NCI-H774 (cell line): Measurements from ENCODE around the gene CTLA4.

ENCODE experiments used
- DNase-seq: peaks from one replicate; lab custom pipeline; 2025; lab: John Stamatoyannopoulos, UW

Gene CTLA4

DNA sequence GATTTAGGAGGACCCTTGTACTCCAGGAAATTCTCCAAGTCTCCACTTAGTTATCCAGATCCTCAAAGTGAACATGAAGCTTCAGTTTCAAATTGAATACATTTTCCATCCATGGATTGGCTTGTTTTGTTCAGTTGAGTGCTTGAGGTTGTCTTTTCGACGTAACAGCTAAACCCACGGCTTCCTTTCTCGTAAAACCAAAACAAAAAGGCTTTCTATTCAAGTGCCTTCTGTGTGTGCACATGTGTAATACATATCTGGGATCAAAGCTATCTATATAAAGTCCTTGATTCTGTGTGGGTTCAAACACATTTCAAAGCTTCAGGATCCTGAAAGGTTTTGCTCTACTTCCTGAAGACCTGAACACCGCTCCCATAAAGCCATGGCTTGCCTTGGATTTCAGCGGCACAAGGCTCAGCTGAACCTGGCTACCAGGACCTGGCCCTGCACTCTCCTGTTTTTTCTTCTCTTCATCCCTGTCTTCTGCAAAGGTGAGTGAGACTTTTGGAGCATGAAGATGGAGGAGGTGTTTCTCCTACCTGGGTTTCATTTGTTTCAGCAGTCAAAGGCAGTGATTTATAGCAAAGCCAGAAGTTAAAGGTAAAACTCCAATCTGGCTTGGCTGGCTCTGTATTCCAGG lies at the start of gene CTLA4:
CTLA4 (plus strand) TSS at position 211 of the 640 bp plus-strand sequence; CDS start at position 383, 172 bp downstream.
- no peak for DNase-seq

DNA sequence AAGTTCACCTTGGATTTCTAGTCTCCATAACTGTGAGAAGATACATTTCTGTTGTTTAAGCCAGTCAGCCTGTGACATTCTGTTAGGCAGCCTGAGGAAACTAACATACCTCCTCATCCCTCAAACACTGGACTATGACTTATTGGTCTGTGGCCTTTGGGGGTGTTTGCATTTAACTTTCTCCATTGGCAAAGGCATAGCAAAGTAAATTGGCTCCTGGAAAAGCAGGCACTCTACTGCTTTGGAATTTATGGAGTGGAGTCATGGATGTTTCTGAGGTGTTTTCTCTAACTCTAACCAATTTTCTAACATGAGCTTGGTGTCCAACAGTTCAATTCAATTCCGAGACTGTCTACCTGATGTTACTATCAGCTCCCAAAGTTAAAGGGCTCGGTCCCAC lies 48.9 kb upstream of the CTLA4 start:
- no peak for DNase-seq

DNA sequence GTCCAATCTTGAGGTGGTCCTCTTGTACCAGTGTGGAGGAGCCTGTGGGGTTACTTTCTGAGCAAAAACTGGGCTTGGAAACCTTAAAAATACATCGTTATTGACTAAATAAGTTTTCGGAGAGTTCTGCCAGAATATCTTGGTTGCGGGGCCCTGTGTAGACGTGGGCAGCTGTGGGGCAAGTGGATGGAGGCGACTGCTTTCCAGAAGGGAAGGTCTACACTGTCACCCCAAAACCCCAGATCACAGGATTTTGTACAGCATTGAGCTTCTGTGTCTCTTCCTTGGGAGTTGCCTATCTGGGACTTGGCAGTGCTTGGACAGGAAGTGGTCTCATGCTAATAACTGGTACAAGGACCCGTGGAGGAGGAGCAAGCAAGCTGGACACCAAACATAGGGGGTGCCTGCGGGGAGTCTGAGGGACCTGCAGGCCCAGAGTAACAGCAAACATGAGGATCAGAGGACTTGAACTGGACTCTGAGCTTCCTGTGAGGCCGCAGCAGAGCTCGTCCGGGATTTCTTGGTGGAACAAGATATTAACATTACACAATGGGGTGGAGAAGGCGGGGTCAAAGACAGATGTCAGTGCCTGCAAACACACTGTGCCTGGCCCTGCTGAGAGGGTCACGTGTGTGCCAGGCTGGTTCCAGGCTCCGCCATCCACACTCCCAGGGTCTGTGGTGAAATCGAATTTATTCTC lies 48.0 kb upstream of the CTLA4 start:
- no peak for DNase-seq

DNA sequence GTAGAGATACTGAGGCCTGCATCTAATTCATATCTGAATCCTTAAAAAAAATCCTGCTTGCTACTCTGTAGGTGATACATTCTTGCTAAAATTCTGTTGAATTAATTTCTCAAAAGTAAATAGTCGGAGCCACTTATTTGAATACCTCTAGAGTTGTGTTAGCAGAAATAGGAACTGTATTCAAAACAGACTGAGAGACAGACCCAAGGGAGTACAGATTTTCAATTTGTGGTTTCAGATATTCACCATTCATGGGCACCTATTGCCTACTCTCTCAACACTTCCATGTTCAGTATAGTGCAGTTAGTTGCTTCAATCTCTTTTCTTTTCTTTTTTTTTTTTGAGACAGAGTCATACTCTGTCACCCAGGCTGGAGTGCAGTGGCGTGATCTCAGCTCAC lies 46.6 kb upstream of the CTLA4 start:
- DNase-seq = no peak

DNA sequence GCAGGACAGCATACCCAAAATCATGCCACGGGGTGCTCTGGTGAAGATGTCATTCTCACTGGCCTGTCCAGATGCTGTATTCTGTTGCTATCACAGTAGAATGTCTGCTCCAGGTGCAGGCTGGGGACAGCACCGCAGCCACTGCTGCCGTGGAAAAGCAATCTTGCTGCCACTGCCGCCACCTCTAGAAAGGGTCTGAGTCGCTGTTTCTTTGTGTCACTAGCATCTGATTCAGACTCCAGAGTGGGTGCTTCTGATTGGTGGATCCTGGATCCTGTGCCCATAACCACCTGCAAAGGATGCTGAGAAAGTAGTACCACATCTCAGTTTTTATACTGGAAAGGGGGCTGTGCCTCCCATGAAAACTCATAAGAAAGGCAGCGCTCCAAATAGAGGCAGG lies 45.3 kb upstream of the CTLA4 start:
- no peak for DNase-seq

DNA sequence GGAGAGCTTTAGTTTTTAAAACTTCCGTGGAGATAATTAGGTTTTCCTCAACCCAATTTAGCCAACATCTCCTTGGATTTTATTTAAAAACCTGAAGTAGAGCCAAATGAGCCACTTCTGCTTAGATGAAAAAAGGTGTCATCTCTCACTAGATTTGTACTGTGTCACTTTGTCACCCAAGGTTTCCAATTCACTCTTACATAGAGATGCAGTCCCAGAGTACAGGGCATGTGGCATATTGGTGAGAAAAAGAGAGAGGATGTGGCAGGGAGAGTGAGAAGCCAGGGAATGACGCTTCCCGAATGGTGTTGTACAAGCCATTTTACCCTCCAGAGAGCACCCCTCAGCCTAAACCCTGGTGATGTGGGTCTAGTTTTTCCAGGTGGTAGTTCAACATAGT lies 44.4 kb upstream of the CTLA4 start:
- no peak for DNase-seq

DNA sequence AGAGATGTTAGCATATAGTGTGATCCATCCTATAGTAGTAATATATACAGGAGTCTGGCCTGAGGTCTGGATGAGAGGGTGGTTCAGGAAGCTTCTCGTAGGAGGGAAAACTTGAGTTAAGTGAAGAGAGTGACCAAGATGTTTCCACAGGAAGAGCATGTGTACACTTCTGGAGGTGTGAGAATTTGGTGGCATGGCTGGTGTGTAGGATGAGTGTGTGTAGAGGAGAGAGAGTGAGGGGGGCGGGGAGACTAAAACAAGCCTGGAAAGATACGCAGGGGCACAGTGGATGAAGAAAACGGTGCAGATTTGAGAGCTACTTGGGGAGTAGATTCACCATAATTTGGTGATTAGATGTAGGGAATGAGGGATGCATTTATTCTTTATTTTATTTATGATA lies 43.5 kb upstream of the CTLA4 start:
- DNase-seq = no peak

DNA sequence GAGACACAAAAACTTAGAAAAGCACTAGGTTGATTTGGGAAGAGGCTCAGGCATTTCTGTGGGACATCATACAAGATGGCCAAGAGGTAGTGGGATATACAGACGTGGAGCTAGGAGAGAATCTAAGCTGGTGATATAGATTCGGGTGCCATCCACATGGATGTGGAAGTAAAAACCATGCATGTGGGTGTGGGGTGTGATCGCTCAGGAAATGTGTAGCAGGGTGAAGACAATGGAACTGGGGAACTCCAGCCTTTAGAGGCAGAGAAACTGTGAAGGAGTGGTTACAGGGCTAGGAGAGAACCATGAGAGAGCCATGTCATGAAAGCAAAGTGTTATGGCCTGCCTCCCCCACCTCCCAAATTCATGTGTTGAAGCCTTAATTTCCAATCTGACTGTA lies 43.0 kb upstream of the CTLA4 start:
- no peak for DNase-seq

DNA sequence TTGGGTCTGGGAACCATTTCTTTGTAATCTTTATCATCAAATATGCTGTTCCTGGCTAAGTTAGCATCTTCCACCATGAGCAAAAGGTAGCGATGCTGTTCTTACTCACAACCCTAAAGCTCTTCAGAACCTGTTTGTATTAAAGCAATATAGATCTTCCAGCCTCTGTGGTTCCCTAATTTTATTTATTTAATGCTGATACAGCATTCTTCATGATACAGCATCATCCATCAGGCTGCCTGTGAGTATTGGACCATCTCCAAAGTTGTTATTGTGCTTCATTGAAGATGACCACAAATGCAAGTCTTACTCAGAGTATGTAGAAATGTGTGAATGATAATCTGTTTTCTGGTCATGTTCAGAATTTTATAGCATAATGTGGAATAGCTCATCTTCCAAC lies 40.9 kb upstream of the CTLA4 start:
- no peak for DNase-seq

DNA sequence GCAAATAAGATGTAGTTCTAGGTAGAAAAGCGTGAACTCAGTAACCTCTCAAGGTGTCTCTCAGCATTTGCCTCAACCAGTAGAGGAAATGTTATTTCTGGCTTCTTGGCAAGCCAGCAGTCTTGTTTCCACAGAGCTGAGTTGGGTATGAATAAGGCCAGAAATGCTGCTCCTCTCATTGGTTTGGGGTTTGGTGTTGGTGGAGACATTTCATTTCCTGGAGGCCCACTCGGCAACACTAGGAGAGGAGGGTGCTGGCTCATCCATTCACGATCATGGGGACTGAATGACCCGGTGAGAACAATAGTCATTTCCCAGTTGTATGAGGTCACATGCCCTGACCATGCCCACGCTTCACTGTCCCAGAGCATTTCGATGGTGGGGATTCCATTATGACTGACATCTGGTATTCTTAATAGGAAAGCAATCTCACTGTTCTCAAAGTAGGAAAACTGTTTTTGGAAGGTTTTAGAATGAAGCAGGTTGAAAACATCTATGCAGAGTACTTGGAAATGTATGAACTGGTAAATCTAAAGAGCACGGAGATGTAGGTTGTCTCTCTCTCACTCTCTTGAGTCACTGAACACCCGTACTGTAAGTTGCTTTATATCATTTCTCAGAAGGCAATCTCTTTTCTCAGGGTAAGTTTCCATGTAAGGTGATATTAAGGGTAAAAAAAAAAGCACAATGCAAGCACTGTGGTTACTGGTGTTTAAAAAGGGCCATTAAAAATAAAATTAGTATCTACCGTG lies 37.1 kb upstream of the CTLA4 start:
- no peak for DNase-seq

DNA sequence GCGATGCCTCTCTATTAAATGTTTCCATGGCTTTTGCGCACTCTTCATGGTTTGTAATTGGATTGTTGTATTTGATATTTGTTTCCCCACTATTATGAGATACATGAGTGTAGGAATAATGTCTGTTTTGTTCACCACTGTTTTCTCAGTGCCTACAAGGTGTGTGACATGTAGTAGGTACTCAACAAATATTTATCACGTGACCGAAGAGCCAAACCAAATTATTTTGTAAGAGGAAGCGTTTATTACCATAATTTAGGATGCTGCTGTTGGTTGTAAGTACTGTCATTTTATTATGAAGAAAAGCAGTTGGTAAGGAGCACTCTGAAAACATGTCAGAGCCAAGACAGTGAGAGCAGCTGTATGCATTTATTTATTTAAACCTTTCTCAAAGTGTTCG lies 32.2 kb upstream of the CTLA4 start:
- DNase-seq = no peak

DNA sequence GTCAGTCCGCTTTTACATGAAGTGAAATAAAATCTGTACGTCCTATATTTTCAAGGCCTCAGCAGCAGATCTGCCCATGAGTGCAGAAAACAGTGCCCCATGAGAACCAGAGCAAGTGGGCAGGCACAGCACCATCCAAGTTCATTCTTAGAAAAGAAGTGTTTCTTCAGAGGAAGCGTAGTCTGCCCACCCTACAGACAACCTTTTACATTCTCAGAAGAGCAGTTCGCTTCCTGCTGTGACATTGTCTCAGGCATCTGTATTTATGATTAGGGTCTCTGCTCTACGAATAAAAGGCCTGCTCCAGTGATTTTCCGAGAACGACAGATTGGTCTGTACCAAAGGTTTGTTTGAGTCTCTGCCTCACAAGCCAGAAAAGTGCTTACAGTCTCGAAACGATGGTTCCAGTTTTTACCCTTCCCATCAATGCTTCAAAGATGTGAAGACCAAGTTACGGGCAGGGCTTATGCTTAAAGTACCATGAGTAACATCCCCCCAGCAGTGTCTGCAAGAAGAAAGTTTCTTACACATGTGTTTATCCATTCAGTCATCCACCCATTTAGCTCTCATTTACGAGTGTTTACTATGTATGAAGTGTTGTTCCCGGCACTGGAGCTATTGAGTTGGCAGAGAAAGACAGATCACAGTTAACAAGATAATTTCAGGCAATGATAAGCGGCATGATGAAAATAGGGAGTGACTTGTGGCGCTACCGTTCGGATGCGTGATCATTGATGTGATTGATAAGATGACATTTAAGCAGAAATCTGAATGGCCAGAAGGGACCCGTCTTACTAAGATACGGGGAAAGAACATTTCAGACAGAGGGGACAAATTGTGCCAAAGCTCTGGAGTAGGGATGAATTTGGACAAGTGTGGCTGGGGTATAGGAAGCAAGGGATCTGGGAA lies 31.4 kb upstream of the CTLA4 start:
- DNase-seq = no peak

DNA sequence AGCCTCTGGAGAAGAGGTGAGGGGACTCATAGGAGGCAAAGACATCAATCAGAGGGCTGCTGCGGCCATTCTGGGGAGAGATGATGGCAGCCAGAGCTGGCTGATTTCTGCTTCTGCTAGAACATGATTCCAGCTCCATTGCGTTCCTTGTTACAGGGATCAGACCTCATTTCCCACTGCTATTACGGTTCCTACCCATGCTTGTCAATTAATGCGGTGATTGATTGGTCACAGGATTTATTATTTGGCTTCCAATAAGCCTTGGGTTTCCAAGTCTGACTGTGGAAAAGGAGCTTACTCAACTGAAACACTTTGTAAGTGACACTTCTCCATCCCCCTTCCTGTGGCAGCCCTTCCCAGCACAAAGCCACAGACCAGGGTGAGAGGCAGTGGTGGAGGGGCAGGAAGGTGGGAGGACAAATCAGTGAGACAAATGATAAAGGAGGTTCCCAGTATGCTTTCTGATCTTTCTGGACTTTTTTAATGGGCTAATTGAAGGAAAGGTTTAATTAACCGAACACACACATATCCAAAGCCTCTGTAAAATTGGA lies 26.8 kb upstream of the CTLA4 start:
- DNase-seq = no peak

DNA sequence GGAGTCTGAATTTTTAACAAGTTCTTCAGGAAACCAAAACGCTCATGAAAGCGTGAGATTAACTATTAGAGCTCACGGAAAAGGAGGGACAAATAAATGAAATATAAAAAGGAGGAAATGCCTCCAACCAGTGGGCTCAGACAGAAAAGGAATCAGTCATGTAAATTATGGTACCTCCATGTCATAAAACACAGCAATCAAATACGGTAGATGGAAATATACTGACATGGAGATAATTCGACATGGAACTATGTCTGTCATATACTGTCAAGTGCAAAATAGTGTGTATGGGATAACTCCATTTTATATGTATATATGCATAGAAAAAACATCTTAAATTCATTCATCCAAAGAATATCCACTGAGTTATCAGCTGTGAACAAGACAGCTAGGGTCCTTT lies 25.9 kb upstream of the CTLA4 start:
- DNase-seq = no peak

DNA sequence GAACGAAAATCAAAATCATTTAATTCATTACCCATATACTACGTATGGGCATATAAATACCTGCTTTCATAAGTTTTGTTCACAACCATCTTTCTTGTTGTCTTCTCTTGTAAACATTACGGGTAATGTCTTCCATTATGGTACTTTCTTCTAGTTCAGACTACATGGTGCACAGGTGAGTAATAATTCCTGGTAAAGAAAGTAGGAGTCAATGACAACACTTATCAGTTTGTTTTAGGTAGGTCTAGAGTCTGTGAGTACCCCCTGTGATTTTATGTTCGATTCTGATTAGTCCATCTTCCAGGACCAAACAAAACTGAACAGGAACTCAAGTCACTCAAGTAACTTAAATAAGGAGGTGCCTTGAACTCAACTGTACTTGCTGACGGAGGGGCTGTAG lies 25.2 kb upstream of the CTLA4 start:
- DNase-seq = no peak

DNA sequence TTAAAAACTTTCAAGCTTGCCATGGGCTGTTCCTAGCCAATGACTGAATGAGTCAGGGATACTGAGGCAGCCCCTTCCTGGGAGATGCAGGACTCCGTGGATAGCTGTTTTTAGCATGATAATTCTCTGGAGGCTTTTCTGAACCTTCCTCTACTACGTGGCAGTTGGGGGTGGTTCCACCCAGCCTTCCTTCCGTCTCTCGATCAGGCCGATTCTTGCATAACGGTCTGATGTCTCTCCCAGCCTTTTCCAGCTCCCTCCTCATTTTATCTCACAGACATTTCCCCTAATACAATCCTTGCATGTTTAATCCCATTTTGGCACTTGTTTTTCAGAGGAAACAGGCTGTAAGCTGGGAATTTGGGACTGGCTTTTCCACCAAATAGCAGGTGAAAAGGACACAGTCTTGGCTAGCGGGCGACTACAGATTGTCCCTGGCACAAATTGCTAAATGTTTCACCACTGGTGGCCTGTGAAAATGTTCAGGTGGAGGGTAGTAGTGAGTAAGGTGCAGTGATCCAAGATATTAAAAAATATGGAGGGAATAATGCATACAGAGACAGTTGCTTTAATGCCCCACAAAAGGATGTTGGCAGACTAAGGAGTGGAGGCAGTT lies 21.0 kb upstream of the CTLA4 start:
- no peak for DNase-seq

DNA sequence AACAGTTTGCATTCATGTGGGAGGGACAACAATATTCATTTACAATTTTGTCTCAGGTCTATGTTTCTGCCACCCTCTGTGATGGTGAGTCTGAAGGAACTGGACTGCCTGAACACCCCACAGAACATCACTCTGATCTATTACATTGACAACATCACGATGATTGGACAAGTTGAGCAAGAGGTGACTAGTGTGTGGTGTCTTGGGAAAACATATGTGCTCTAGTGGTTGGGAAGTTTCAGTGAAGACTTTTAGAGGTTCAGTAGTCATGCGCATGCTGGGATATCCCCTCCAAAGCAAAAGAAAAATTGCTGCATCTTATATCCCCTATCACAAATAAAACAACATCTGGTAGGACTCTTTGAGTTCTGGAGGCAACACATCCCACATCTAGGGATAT lies 18.6 kb upstream of the CTLA4 start:
- DNase-seq = no peak

DNA sequence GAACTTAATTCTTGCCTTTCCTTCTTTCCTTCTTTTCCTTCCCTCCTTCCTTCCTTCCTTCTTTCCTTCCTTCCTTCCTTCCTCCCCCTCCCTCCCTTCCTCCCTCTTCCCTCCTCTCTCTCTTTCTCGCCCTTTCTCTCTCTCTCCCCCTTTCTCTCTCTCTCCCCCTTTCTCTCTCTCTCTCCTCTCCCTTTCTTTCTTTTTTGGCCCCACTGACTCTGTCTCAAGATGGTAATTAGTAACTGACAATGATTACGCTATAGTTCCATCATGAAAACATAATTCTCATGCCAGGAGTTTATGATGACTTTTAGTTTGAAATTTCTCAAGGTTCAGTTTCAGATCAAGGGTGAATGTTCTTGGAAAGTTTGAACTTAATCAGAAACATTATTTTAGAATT lies 14.8 kb upstream of the CTLA4 start:
- no peak for DNase-seq

DNA sequence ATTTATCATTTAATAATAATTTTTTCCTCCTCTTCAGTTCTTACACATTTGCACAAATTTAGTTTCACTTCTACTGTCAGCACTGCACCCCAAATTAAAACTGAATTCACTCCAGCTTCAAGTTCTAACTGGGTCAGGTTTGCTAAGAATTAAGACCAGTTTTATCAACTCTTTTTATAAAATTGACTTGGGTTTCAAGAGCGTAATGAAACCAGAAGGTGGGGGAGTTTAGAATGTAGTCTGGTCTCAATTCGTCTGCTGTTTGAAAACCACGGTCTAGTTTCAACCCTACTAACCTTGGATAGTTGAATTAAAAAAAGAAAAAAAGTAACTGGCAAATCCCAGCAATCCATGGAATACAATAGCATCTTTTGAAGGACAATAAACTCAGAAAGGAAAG lies 14.3 kb upstream of the CTLA4 start:
- no peak for DNase-seq

DNA sequence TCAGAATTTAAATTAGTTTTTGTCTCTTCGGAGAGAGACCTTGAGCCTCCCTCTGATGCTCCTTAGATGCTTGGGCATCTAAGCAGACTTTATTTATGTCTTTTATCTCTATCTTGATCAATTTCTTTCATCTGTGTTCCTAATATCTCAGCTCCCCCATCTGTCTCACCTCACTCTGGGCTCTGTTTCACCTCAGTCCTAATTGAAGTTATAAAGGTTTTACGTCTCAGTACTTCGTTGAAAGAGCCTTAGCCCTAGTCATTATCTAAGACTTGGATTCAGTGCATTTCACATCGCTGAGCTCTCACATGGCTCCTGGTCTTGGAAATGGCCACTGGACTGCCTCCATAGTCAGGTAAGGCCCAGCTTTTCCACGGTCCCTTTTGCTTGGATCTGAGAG lies 13.8 kb upstream of the CTLA4 start:
- no peak for DNase-seq

DNA sequence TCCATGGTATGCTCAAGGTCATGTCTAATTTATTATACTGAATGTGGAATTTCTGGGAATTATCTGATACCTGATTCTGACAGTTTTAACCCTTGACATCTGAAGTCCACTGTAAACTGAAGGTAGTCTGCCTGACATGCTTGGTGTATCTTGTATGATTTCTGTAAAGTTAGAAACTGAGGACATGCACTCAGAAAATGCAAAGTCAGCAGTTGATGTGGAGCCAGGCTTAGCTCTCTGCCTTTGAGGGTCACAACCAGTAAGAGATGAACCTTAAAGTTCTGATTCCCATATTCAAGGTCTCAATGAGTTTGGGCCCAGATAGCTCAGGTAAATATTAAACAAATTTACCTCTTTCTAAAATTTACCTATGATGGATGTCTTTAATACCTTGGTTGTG lies 12.3 kb upstream of the CTLA4 start:
- DNase-seq = no peak

DNA sequence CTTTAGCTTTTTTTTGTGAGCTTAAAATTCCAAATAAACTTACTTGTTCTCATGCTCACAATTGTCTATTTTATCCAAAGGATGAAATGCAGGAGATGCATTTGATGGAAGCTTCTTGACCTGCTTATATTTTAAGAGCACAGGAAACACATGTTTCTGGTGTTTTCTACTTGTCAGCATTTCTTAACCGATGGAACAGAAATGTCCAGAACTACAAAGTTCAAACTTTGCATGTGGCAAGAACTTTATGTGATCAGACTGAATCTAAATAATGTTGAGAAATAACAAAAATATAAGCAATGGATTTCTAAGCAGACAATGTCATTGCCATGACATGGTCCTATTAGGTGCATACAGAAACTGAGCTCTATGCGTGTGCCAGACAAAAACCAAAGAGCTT lies 9.9 kb upstream of the CTLA4 start:
- no peak for DNase-seq
